Neural cell (in vitro differentiated cells): ENCODE results near the gene TNRC6A. TPM values are rescaled to one million over a fixed set of nuclear protein-coding genes. Genes with fewer than 3 reads are reported as not detected.

Source experiments
- H2AFZ ChIP-seq: fragments of 200-600, 300-800 bp; sonication (generic), shearing (Covaris generic); 2 replicates; pipeline ENCODE4 v1.6.0; 2014; ENCODE audit warnings: low read depth, mild to moderate bottlenecking, antibody characterized with exemption, low read length, moderate library complexity
- H3F3A ChIP-seq: fragments of 200-600 bp; shearing (Covaris generic); 2 replicates; pipeline ENCODE4 v1.6.1; 2016; ENCODE audit warnings: mild to moderate bottlenecking, moderate library complexity, mixed read lengths, antibody characterized with exemption, low read length; ENCODE audit not compliant: insufficient read depth, poor library complexity, severe bottlenecking
- H3K27ac ChIP-seq: fragments of 200-600, 300-800 bp; sonication (generic), shearing (Covaris generic); 2 replicates; pipeline ENCODE4 v1.5.1; 2014; ENCODE audit warnings: mild to moderate bottlenecking, low read length, moderate library complexity
- H3K27me3 ChIP-seq: fragments of 300-800, 200-600 bp; sonication (generic), shearing (Covaris generic); 2 replicates; pipeline ENCODE4 v1.6.0; 2014; ENCODE audit warnings: mild to moderate bottlenecking, low read depth, low read length, moderate library complexity; ENCODE audit not compliant: insufficient read depth
- H3K36me3 ChIP-seq: fragments of 300-800, 200-600 bp; sonication (generic), shearing (Covaris generic); 2 replicates; pipeline ENCODE4 v1.5.1; 2014; ENCODE audit warnings: mild to moderate bottlenecking, antibody characterized with exemption, low read length, moderate library complexity; ENCODE audit not compliant: insufficient read depth
- H3K4me2 ChIP-seq: fragments of 300-800, 200-600 bp; sonication (generic), shearing (Covaris generic); 2 replicates; pipeline ENCODE4 v1.6.0; 2014; ENCODE audit warnings: mild to moderate bottlenecking, low read length
- H3K4me3 ChIP-seq: fragments of 300-800, 200-600 bp; sonication (generic), shearing (Covaris generic); 2 replicates; pipeline ENCODE4 v1.5.1; 2014; ENCODE audit warnings: mild to moderate bottlenecking, low read length, moderate library complexity
- H3K79me2 ChIP-seq: fragments of 200-600 bp; shearing (Covaris generic); replicated peaks from 2 replicates; pipeline ENCODE4 v1.6.0; 2014; ENCODE audit warnings: mild to moderate bottlenecking, low read length, moderate library complexity; ENCODE audit not compliant: insufficient read depth
- H3K9ac ChIP-seq: fragments of 300-800, 200-600 bp; sonication (generic), shearing (Covaris generic); 2 replicates; pipeline ENCODE4 v1.6.1; 2016; ENCODE audit warnings: mild to moderate bottlenecking, low read length, mixed read lengths
- H3K9me2 ChIP-seq: fragments of 200-600 bp; shearing (Covaris generic); 2 replicates; pipeline ENCODE4 v1.6.1; 2016; ENCODE audit warnings: mild to moderate bottlenecking, low read length, mixed read lengths; ENCODE audit not compliant: insufficient read depth
- H3K9me3 ChIP-seq: fragments of 200-600, 300-800 bp; sonication (generic), shearing (Covaris generic); 2 replicates; pipeline ENCODE4 v1.6.1; 2016; ENCODE audit warnings: mild to moderate bottlenecking, mixed run types, low read length, moderate library complexity, mixed read lengths
- H4K20me1 ChIP-seq: fragments of 200-600 bp; shearing (Covaris generic); 2 replicates; pipeline ENCODE4 v1.6.1; 2016; ENCODE audit warnings: mild to moderate bottlenecking, mixed run types; ENCODE audit not compliant: insufficient read depth
- EP300 ChIP-seq: fragments of 450-650 bp; conservative IDR thresholded peaks from 2 replicates; pipeline ENCODE4 v1.6.1; 2014; ENCODE audit warnings: antibody characterized with exemption, mild to moderate bottlenecking, moderate library complexity; ENCODE audit not compliant: poor library complexity, severe bottlenecking
- EZH2 ChIP-seq: fragments of 200-600, 300-800 bp; shearing (Covaris generic), sonication (generic); IDR thresholded peaks from 2 replicates; pipeline ENCODE4 v1.6.1; 2014; ENCODE audit warnings: antibody characterized with exemption, low read length, borderline replicate concordance, mild to moderate bottlenecking; ENCODE audit not compliant: insufficient read depth, poor library complexity, severe bottlenecking
- MXI1 ChIP-seq: fragments of 450-650 bp; conservative IDR thresholded peaks from 2 replicates; pipeline ENCODE4 v1.6.1; 2014; ENCODE audit warnings: antibody characterized with exemption, mild to moderate bottlenecking; ENCODE audit not compliant: poor library complexity, severe bottlenecking
- POLR2AphosphoS5 ChIP-seq: IDR thresholded peaks from 2 replicates; pipeline ENCODE4 v1.6.1; 2012
- RAD21 ChIP-seq: fragments of 450-650 bp; conservative IDR thresholded peaks from 2 replicates; pipeline ENCODE4 v1.6.1; 2014; ENCODE audit warnings: antibody characterized with exemption, mild to moderate bottlenecking, moderate library complexity
- SMC3 ChIP-seq: fragments of 450-650 bp; conservative IDR thresholded peaks from 2 replicates; pipeline ENCODE4 v1.6.1; 2014; ENCODE audit warnings: antibody characterized with exemption, mild to moderate bottlenecking, moderate library complexity; ENCODE audit not compliant: poor library complexity
- TAF1 ChIP-seq: IDR thresholded peaks from 2 replicates; pipeline ENCODE4 v1.6.1; 2012; ENCODE audit warnings: low read depth
- polyA plus RNA-seq: library from polyadenylated mRNA; depleted of rRNA; stranded (reverse); fragments of >200 nt; gene quantifications from 2 replicates; pipeline ENCODE4 v1.2.3, GENCODE V29; 2014
- TF ChIP-seq, protein P1 (sequence below): fragments of 450-650 bp; IDR thresholded peaks from 2 replicates; pipeline ENCODE4 v1.5.1; 2014; ENCODE audit warnings: antibody characterized with exemption, mild to moderate bottlenecking, moderate library complexity; ENCODE audit not compliant: poor library complexity, severe bottlenecking
- TF ChIP-seq, protein P2 (sequence below): IDR thresholded peaks from 2 replicates; pipeline ENCODE4 v1.6.1; 2012; ENCODE audit warnings: borderline replicate concordance

Gene TNRC6A
- polyA plus RNA-seq, 1 donor from 2014 or later = 32.1 TPM

DNA sequence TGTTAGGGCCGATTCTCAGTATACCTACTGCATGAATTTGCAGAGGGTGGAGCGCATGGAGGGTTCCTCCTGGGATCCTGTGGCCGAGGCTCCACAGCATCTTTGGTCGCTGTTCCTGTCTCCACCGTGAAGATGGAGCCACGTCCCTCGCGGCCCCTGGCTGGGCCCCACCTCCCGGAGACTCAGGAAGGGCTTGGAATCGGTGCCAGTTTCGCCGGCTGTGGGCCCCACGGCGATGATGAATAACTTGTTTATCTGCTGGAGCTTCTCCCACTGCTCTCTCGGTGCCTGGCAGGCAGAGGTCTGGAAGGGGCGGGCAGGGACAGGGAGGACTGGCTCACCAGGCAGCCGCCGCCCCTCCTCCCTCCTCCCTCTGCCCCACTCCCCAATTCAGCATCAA, 124.4 kb downstream of the TNRC6A start:
- Histone ChIP-seq H4K20me1 (no peaks in the 10 kb centered on the region), H3F3A (no peaks in the 10 kb centered on the region), H2AFZ (no peak overlapping the region), H3K27ac (no peak overlapping the region), H3K4me2 (no peak overlapping the region), H3K9ac (no peak overlapping the region), H3K27me3 (no peaks in the 10 kb centered on the region), H3K36me3 (no peaks in the 10 kb centered on the region), H3K79me2 (no peaks in the 10 kb centered on the region), H3K9me2 (no peaks in the 10 kb centered on the region), H3K4me3 (no peak overlapping the region), H3K9me3 (no peaks in the 10 kb centered on the region)
- TF ChIP-seq TAF1 (no peak), EP300 (no peak), POLR2AphosphoS5 (no peak), SMC3 (no peak), MXI1 (no peak), EZH2 (no peak), RAD21 (no peak)
- TF ChIP-seq, protein P1, sequence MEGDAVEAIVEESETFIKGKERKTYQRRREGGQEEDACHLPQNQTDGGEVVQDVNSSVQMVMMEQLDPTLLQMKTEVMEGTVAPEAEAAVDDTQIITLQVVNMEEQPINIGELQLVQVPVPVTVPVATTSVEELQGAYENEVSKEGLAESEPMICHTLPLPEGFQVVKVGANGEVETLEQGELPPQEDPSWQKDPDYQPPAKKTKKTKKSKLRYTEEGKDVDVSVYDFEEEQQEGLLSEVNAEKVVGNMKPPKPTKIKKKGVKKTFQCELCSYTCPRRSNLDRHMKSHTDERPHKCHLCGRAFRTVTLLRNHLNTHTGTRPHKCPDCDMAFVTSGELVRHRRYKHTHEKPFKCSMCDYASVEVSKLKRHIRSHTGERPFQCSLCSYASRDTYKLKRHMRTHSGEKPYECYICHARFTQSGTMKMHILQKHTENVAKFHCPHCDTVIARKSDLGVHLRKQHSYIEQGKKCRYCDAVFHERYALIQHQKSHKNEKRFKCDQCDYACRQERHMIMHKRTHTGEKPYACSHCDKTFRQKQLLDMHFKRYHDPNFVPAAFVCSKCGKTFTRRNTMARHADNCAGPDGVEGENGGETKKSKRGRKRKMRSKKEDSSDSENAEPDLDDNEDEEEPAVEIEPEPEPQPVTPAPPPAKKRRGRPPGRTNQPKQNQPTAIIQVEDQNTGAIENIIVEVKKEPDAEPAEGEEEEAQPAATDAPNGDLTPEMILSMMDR = no peak
- TF ChIP-seq, protein P2, sequence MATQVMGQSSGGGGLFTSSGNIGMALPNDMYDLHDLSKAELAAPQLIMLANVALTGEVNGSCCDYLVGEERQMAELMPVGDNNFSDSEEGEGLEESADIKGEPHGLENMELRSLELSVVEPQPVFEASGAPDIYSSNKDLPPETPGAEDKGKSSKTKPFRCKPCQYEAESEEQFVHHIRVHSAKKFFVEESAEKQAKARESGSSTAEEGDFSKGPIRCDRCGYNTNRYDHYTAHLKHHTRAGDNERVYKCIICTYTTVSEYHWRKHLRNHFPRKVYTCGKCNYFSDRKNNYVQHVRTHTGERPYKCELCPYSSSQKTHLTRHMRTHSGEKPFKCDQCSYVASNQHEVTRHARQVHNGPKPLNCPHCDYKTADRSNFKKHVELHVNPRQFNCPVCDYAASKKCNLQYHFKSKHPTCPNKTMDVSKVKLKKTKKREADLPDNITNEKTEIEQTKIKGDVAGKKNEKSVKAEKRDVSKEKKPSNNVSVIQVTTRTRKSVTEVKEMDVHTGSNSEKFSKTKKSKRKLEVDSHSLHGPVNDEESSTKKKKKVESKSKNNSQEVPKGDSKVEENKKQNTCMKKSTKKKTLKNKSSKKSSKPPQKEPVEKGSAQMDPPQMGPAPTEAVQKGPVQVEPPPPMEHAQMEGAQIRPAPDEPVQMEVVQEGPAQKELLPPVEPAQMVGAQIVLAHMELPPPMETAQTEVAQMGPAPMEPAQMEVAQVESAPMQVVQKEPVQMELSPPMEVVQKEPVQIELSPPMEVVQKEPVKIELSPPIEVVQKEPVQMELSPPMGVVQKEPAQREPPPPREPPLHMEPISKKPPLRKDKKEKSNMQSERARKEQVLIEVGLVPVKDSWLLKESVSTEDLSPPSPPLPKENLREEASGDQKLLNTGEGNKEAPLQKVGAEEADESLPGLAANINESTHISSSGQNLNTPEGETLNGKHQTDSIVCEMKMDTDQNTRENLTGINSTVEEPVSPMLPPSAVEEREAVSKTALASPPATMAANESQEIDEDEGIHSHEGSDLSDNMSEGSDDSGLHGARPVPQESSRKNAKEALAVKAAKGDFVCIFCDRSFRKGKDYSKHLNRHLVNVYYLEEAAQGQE = no peak

DNA sequence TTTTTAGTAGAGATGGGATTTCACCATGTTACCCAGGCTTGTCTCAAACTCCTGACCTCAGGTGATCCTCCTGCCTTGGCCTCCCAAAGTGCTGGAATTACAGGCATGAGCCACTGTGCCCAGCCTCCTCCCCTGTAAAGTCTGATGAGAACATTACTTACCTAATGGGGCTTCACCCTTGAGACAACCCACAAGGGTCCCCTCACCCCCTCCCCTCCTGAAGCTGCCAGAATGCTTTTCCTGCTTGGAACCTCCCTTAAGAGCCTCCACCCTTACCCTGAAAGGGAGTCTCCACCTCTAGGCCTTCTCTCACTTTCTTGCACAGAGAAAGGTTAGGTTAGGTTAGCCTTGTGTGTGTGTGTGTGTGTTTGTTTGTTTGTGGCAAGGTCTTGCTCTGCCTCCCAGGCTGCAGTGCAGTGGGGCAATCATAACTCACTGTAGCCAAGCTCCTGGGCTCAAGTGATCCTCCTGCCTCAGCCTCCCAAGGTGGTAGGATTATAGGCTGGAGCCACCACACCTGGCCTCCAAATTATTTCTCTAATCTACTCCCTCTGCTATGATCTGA, 125.2 kb downstream of the TNRC6A start:
- Histone ChIP-seq H2AFZ (no peak overlapping the region), H3K27ac (no peak overlapping the region), H3K27me3 (no peaks in the 10 kb centered on the region), H3K4me2 (no peak overlapping the region), H3K79me2 (no peaks in the 10 kb centered on the region), H4K20me1 (no peaks in the 10 kb centered on the region), H3K9ac (no peak overlapping the region), H3F3A (no peaks in the 10 kb centered on the region), H3K9me3 (no peaks in the 10 kb centered on the region), H3K4me3 (no peak overlapping the region), H3K9me2 (no peaks in the 10 kb centered on the region), H3K36me3 (no peaks in the 10 kb centered on the region)
- TF ChIP-seq EP300 = no peak
- TF ChIP-seq SMC3 = no peak
- TF ChIP-seq MXI1 = no peak
- TF ChIP-seq TAF1 = no peak
- TF ChIP-seq, protein P2 = no peak
- no peak for TF ChIP-seq RAD21
- TF ChIP-seq, protein P1 = no peak
- TF ChIP-seq EZH2 = no peak
- TF ChIP-seq POLR2AphosphoS5 = no peak
